ENCODE results near the gene IGF1R.
A peak's percentile ranks its signal among the peaks of the same experiment; 100 is the strongest.

IGF1R gene

GRCh38 chr15:98939311-98940080 is 291.2 kb downstream of the IGF1R start:
- H3K36me3 Mint-ChIP-seq (ENCODE audit: low read depth): peaks cover 24% of the 10 kb centered on the region
- no peak for DNase-seq (ENCODE audit: low spot score)
- H3K4me3 Mint-ChIP-seq: no peak overlapping the region
- H3K27ac Mint-ChIP-seq: no peak overlapping the region
- peaks cover 10% of the 10 kb centered on the region for H3K4me1 Mint-ChIP-seq (ENCODE audit: low read depth)
- no peaks in the 10 kb centered on the region for H3K9me3 Mint-ChIP-seq
- H3K27me3 Mint-ChIP-seq (ENCODE audit: low read depth): no peaks in the 10 kb centered on the region

GRCh38 chr15:98941595-98942255 is 293.4 kb downstream of the IGF1R start:
- Mint-ChIP-seq H3K4me3 (no peak overlapping the region), H3K4me1 (ENCODE audit: low read depth) (peaks cover 10% of the 10 kb centered on the region), H3K27ac (no peak overlapping the region), H3K36me3 (ENCODE audit: low read depth) (peaks cover 19% of the 10 kb centered on the region), H3K27me3 (ENCODE audit: low read depth) (no peaks in the 10 kb centered on the region), H3K9me3 (no peaks in the 10 kb centered on the region)
- DNase-seq (ENCODE audit: low spot score): no peak

- H3K27me3 Mint-ChIP-seq (ENCODE audit: low read depth): no peaks in the 10 kb centered on the region
- H3K9me3 Mint-ChIP-seq: no peaks in the 10 kb centered on the region
- no peak for DNase-seq (ENCODE audit: low spot score)
- peaks cover 18% of the 10 kb centered on the region for H3K36me3 Mint-ChIP-seq (ENCODE audit: low read depth)
- H3K4me1 Mint-ChIP-seq (ENCODE audit: low read depth): peaks cover 7% of the 10 kb centered on the region
- H3K27ac Mint-ChIP-seq: no peak overlapping the region
- no peak overlapping the region for H3K4me3 Mint-ChIP-seq
Measured at GRCh38 chr15:98942431-98942830, 294.1 kb downstream of the IGF1R start.

- Mint-ChIP-seq H3K27me3 (ENCODE audit: low read depth) (no peaks in the 10 kb centered on the region), H3K27ac (no peak overlapping the region), H3K4me1 (ENCODE audit: low read depth) (peaks cover under 1% of the 10 kb centered on the region), H3K36me3 (ENCODE audit: low read depth) (peaks cover 17% of the 10 kb centered on the region), H3K9me3 (no peaks in the 10 kb centered on the region), H3K4me3 (no peak overlapping the region)
- no peak for DNase-seq (ENCODE audit: low spot score)
Measured at GRCh38 chr15:98943051-98943508, 294.7 kb downstream of the IGF1R start.

- H3K36me3 Mint-ChIP-seq (ENCODE audit: low read depth): peaks cover 16% of the 10 kb centered on the region
- no peak overlapping the region for H3K27ac Mint-ChIP-seq
- H3K4me1 Mint-ChIP-seq (ENCODE audit: low read depth): no peaks in the 10 kb centered on the region
- no peak overlapping the region for H3K4me3 Mint-ChIP-seq
- H3K27me3 Mint-ChIP-seq (ENCODE audit: low read depth): no peaks in the 10 kb centered on the region
- H3K9me3 Mint-ChIP-seq: no peaks in the 10 kb centered on the region
- DNase-seq (ENCODE audit: low spot score): no peak
Measured at GRCh38 chr15:98943601-98944151, 295.3 kb downstream of the IGF1R start.

- no peak for DNase-seq (ENCODE audit: low spot score)
- H3K27me3 Mint-ChIP-seq (ENCODE audit: low read depth): no peaks in the 10 kb centered on the region
- no peaks in the 10 kb centered on the region for H3K9me3 Mint-ChIP-seq
- H3K4me3 Mint-ChIP-seq: no peak overlapping the region
- no peaks in the 10 kb centered on the region for H3K4me1 Mint-ChIP-seq (ENCODE audit: low read depth)
- H3K36me3 Mint-ChIP-seq (ENCODE audit: low read depth): peaks cover 16% of the 10 kb centered on the region
- peak overlapping the region; percentile 42 for H3K27ac Mint-ChIP-seq
Measured at GRCh38 chr15:98946301-98947255, 298.2 kb downstream of the IGF1R start.

- Mint-ChIP-seq H3K27me3 (ENCODE audit: low read depth) (no peaks in the 10 kb centered on the region), H3K4me3 (no peak overlapping the region), H3K4me1 (ENCODE audit: low read depth) (peaks cover 16% of the 10 kb centered on the region), H3K36me3 (ENCODE audit: low read depth) (peaks cover 10% of the 10 kb centered on the region), H3K27ac (no peak overlapping the region), H3K9me3 (no peaks in the 10 kb centered on the region)
- no peak for DNase-seq (ENCODE audit: low spot score)
Measured at GRCh38 chr15:98948456-98948855, 300.1 kb downstream of the IGF1R start.

- Mint-ChIP-seq H3K27me3 (ENCODE audit: low read depth) (no peaks in the 10 kb centered on the region), H3K36me3 (ENCODE audit: low read depth) (peaks cover 7% of the 10 kb centered on the region), H3K27ac (no peak overlapping the region), H3K4me1 (ENCODE audit: low read depth) (peaks cover 16% of the 10 kb centered on the region), H3K4me3 (no peak overlapping the region), H3K9me3 (no peaks in the 10 kb centered on the region)
- DNase-seq (ENCODE audit: low spot score): no peak
Measured at GRCh38 chr15:98948941-98949340, 300.6 kb downstream of the IGF1R start.

GRCh38 chr15:98949624-98950023 is 301.3 kb downstream of the IGF1R start:
- Mint-ChIP-seq H3K4me3 (no peak overlapping the region), H3K9me3 (no peaks in the 10 kb centered on the region), H3K36me3 (ENCODE audit: low read depth) (peaks cover 7% of the 10 kb centered on the region), H3K27me3 (ENCODE audit: low read depth) (no peaks in the 10 kb centered on the region), H3K27ac (no peak overlapping the region), H3K4me1 (ENCODE audit: low read depth) (peaks cover 16% of the 10 kb centered on the region)
- no peak for DNase-seq (ENCODE audit: low spot score)

- peaks cover 16% of the 10 kb centered on the region for H3K4me1 Mint-ChIP-seq (ENCODE audit: low read depth)
- peaks cover 7% of the 10 kb centered on the region for H3K36me3 Mint-ChIP-seq (ENCODE audit: low read depth)
- H3K27ac Mint-ChIP-seq: no peak overlapping the region
- DNase-seq (ENCODE audit: low spot score): no peak
- H3K4me3 Mint-ChIP-seq: no peak overlapping the region
- H3K9me3 Mint-ChIP-seq: no peaks in the 10 kb centered on the region
- H3K27me3 Mint-ChIP-seq (ENCODE audit: low read depth): no peaks in the 10 kb centered on the region
Measured at GRCh38 chr15:98950248-98950647, 301.9 kb downstream of the IGF1R start.

GRCh38 chr15:98951004-98951403 is 302.7 kb downstream of the IGF1R start:
- no peak for DNase-seq (ENCODE audit: low spot score)
- H3K27ac Mint-ChIP-seq: no peak overlapping the region
- no peaks in the 10 kb centered on the region for H3K9me3 Mint-ChIP-seq
- H3K27me3 Mint-ChIP-seq (ENCODE audit: low read depth): no peaks in the 10 kb centered on the region
- peaks cover 16% of the 10 kb centered on the region for H3K4me1 Mint-ChIP-seq (ENCODE audit: low read depth)
- no peak overlapping the region for H3K4me3 Mint-ChIP-seq
- H3K36me3 Mint-ChIP-seq (ENCODE audit: low read depth): peaks cover 7% of the 10 kb centered on the region

- Mint-ChIP-seq H3K4me3 (peak overlapping the region; percentile 71), H3K27ac (peak overlapping the region; percentile 81), H3K27me3 (ENCODE audit: low read depth) (no peaks in the 10 kb centered on the region), H3K9me3 (no peaks in the 10 kb centered on the region), H3K36me3 (ENCODE audit: low read depth) (peaks cover 7% of the 10 kb centered on the region), H3K4me1 (ENCODE audit: low read depth) (peaks cover 18% of the 10 kb centered on the region)
- DNase-seq (ENCODE audit: low spot score): no peak
Measured at GRCh38 chr15:98951493-98952320, 303.4 kb downstream of the IGF1R start.

- peak overlapping the region; percentile 81 for H3K27ac Mint-ChIP-seq
- no peaks in the 10 kb centered on the region for H3K27me3 Mint-ChIP-seq (ENCODE audit: low read depth)
- peaks cover 8% of the 10 kb centered on the region for H3K36me3 Mint-ChIP-seq (ENCODE audit: low read depth)
- peak; percentile 37 for DNase-seq (ENCODE audit: low spot score)
- H3K9me3 Mint-ChIP-seq: no peaks in the 10 kb centered on the region
- peaks cover 18% of the 10 kb centered on the region for H3K4me1 Mint-ChIP-seq (ENCODE audit: low read depth)
- peak overlapping the region; percentile 71 for H3K4me3 Mint-ChIP-seq
Measured at GRCh38 chr15:98952381-98952803, 304.1 kb downstream of the IGF1R start.

All from T-helper 2 cell treated with Interferon-gamma antibody and Interleukin-4, amounts not matched to agents 5 μg/mL and 100 μg/mL, for 36 hours (primary cell).